Stimulated activated CD4-positive, alpha-beta T cell treated with anti-CD3 and anti-CD28 coated beads, Interleukin-12 subunit alpha, Interleukin-12 subunit beta, amount 100 ng/mL, for 24 hours (primary cell): Measurements from ENCODE around the gene AMACR.
A peak's percentile ranks its signal among the peaks of the same experiment; 100 is the strongest.

Source experiments
- DNase-seq, 2 experiments: peaks; one replicate each; pipeline ENCODE4 v3.0.0-alpha.2; 2020; ENCODE audit warnings: low read depth in 2 of 2

AMACR gene

GRCh38 chr5:34007621-34008600 lies at the start of gene AMACR:
Gene AMACR, minus strand, starts transcription at chr5:34008050. Its CDS starts 31 bp downstream, at chr5:34008019.
- peak; percentile 84 to 87 for DNase-seq

DNA sequence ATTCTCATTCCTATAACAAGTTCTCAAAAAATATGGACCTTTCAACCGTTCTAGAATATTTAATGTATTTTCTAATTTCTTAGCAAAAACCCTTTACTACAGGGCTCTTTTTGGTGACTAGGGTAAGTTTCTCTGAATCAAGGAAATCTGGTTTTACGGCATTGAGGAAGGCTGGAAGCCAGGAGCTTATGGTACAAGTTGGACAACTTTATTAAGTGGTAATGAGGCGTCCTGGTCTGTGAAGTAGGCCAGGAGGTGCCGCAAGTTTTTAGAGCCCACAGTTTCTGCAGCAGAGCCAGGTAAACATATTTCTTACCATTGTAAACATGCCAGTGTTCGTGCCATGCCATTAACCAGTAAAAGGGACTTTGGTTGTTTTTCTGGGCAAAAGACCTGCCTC lies 49.7 kb upstream of the AMACR start:
- no peak for DNase-seq

- no peak for DNase-seq
These were observed 49.3 kb upstream of the AMACR start for GRCh38 chr5:34057118-34057517.

GRCh38 chr5:34055667-34056066 lies 47.8 kb upstream of the AMACR start:
- no peak for DNase-seq

GRCh38 chr5:34054400-34054729 lies 46.5 kb upstream of the AMACR start:
- no peak for DNase-seq

DNA sequence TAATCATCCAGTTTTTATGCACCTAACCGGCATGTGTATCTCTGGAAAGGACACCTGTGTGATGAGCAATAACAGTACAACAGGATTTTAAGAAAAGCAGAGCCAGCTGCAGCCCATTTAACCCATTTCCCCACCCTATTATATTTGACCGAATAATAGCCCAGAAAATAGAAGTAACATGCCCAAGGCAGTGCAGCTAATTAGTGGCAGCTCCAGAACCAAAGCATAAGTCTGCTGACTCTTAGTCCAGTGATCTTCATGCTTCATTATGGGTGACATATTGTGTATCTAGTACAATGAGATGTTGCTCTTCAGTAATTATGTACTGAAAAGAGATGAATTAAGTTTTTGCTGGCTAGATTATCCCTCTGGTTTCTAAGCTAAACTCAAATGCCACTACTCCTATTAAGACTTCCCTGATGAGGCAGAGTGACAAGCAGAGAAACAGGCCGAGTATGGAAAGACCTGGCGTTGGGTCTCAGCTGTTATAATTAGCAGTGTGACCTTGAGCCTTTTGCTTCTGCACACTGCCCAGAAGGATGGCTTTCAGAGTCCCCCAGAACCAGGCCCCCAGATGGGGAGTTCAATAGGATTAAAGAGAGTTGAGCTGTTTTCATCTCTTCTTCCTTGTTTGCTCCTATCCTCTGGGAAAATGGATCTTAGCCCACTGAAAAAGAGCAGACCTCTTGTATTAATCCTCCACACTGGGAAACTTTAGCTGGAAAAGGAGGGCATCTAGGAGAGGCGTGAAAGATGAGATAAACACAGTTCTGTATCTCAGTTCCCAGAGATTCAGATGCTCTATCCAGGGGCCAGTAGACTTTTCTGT lies 45.9 kb upstream of the AMACR start:
- DNase-seq: no peak

DNA sequence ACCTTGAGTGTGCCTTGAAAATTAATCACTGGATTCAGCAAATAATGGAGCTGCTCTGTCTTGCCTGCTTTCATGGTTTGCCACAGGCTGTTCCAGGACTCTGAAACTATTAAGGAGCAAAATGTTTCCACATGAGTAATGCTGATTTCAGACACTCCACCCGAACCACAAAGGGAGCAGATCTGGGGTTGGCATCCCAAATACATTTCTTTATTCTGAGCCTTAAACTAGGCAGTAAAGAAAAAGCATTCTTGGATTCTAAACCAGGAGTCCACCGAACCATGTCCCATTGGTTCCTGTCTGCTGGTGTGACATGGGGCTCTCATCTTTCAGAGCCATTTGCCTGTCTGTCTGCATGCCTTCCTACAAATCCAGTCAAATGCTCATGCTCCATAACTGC lies 45.3 kb upstream of the AMACR start:
- DNase-seq: no peak

- DNase-seq: no peak
These were observed 43.6 kb upstream of the AMACR start for GRCh38 chr5:34051374-34051980.

DNA sequence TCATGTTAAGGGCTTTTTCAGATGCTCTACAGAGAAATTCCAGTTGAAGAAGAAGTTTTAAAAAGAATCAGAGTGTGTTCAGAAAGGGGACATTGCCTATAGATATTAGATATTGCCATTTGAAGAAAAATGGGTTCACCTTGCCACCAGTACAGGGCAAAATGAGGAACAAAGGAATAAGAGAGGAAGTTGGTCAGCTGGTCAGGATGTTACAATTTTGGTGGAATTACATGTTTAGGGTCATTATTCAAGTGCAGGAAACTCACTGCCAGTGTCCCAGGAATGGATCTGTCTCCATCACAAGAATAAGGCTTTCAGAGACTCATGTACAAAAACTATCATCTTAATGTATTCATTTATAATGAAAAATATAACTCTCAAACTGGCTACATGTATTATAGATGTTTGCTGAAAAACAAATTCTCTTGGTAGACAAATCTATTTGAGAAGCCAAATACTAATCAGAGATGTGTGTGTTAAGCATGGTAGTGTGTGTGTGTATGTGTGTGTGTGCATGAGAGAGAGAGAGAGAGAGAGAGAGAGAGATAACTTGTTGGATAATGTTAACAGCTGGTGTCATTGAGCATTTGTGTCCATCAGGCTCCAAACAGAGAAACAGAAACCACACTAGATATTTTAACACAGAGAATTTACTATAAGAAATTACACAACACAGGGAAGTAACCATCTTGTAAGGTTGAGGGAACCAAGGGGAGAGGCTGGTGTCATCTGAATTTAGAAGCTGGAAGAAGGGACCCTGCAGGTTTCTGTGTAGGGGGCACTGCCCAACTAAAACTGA lies 40.1 kb upstream of the AMACR start:
- no peak for DNase-seq

DNA sequence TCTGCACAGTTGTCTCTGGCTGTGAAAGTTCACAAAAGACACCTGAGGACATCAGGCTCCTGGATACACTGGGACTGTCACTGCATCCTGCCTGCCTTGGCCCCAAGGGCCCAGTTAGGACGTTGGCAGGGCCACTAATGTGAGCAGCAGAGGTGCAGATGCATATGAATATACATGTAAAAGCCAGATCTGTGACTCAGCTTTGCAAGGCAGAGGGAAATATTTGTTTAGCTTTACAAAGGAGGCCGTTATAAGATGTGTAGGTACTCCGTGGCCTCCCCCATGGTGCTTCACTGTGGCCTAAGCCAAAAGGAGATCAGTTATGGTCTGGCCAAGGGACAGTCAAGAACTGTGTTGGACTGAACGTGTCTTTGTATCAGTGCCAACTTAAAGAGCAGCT lies 39.3 kb upstream of the AMACR start:
- no peak for DNase-seq

GRCh38 chr5:34045996-34046395 lies 38.1 kb upstream of the AMACR start:
- DNase-seq: no peak

GRCh38 chr5:34045023-34045422 lies 37.2 kb upstream of the AMACR start:
- no peak for DNase-seq

GRCh38 chr5:34043099-34043876 lies 35.4 kb upstream of the AMACR start, which contains the start of gene C1QTNF3:
Gene C1QTNF3, minus strand, starts transcription at chr5:34043213. Its CDS starts 88 bp downstream, at chr5:34043125.
- no peak for DNase-seq

DNA sequence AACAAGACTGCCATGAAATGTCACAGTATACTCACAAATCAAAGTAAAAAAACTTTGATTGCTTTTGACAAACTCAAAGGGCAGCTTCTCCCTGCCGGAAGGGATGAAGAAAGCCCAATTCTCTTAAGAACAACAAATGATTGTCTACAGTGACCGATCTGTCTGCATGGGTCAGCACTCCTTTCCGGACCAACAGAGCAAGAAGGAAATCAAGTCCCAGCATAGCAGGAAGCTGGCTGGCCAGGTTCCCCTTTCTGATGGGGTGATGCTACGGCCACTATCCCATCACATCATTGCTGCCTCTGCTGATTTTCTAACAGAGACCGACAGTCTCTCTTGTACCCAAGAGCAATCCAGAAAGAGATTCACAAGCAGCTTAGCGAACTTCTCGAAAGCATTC lies 34.5 kb upstream of the AMACR start:
- no peak for DNase-seq

DNA sequence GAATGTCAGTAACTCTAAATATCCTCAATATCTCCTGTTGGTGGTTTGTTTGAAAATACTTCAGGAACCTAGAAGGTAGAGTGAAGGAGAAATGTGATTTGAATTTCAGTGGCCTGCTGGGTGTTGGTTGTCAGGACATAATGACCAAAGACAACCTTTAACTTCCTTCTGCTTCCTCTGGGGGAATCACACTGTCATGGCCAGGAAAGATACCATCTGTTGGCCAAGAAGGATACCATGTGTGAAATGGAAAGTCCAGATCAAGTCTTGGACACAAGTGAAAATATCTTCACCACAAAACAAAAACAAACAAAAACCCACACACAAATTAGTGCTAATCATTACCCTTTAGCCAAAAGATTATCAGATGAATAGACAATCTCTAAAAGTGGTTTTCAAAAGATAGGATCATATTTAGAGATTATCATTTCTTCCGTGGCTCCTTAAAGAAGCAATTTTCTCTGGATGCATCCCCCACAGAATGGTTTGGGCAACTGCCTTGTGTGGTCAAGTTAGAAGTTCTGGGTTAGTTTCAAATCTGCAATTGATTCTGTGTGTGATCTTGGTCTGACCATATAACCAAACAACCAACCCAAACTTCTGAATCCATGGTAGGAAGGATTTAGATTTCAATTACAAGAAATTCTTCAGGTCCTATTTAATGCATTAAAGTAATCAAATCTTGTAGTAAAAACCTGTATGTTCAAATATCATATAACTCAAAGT lies 33.6 kb upstream of the AMACR start:
- no peak for DNase-seq

GRCh38 chr5:34040472-34040871 lies 32.6 kb upstream of the AMACR start:
- no peak for DNase-seq

- no peak for DNase-seq
These were observed 31.7 kb upstream of the AMACR start for GRCh38 chr5:34039398-34040157.

DNA sequence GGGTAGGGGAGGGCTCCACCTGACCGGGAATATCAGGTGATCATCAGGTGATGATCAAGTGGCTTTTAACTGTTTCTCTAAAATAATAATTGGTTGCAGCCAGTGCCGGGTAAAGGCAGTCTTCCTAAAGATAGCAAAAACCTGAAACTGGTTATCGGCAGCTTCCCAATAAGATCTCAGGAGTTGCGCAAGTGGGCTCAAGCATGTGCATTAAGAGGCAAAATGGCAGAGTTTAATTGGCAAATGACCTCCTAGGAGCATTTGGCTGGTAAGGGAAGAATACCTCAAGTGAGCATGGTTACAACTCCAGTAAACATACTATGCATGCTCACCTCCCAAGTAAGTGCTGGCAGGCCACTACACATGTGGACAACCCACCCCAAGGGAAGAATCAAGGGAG lies 31.0 kb upstream of the AMACR start:
- no peak for DNase-seq

DNA sequence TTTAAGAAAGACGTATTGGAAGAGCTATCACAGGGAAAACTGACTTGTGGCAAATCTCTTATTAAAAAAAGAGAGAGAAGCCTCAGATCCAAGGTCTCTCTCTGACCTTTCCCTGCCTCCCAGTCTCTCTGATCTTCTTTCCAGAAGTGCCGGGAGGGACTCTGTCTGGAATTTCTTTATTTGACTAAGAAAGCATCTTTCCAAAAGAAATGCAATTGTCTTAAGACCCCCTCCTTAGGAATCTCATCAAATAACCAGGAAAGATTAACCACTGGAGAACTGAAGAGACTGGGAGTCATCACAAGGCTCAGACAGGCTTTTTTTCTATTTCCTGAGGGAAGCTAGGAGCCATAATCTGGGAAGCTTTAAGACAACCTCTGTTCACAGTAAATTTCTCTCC lies 30.5 kb upstream of the AMACR start:
- DNase-seq: no peak
